GM13977 (cell line): ENCODE data around the gene ADAM11.

Experiments used
- DNase-seq: peaks from one replicate; pipeline ENCODE4 v3.0.0; 2012; ENCODE audit warnings: low spot score
- in situ Hi-C: fragments of 300-500 bp; cut with MboI; formaldehyde crosslinking; loops from one replicate; pipeline ENCODE4 v1.12.0; 2022; ENCODE audit warnings: low sequenced_read_pairs, low pct_unique_long_range_greater_than_20kb, mixed read lengths, inconsistent platforms; ENCODE audit not compliant: unreplicated experiment
- TF ChIP-seq, protein P1 (sequence below): IDR thresholded peaks from 2 replicates; pipeline ENCODE4 v1.5.1; 2012; ENCODE audit warnings: mild to moderate bottlenecking, control low read depth; ENCODE audit not compliant: insufficient read depth; ENCODE audit errors: extremely low read depth, missing control alignments

ADAM11 gene

GRCh38 chr17:44757045-44757917 is 1.5 kb upstream of the ADAM11 start:
- TF ChIP-seq, protein P1, sequence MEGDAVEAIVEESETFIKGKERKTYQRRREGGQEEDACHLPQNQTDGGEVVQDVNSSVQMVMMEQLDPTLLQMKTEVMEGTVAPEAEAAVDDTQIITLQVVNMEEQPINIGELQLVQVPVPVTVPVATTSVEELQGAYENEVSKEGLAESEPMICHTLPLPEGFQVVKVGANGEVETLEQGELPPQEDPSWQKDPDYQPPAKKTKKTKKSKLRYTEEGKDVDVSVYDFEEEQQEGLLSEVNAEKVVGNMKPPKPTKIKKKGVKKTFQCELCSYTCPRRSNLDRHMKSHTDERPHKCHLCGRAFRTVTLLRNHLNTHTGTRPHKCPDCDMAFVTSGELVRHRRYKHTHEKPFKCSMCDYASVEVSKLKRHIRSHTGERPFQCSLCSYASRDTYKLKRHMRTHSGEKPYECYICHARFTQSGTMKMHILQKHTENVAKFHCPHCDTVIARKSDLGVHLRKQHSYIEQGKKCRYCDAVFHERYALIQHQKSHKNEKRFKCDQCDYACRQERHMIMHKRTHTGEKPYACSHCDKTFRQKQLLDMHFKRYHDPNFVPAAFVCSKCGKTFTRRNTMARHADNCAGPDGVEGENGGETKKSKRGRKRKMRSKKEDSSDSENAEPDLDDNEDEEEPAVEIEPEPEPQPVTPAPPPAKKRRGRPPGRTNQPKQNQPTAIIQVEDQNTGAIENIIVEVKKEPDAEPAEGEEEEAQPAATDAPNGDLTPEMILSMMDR = no peak
- in situ Hi-C loops = no loop called here
- DNase-seq = no peak

GRCh38 chr17:44757918-44758413 is 822 bp upstream of the ADAM11 start:
- TF ChIP-seq, protein P1 = no peak
- no peak for DNase-seq
- in situ Hi-C loops = no loop called here

GRCh38 chr17:44759086-44759915 is 513 bp downstream of the ADAM11 start:
- TF ChIP-seq, protein P1 = no peak
- DNase-seq = peak; percentile 56
- in situ Hi-C loops = no loop called here

DNA sequence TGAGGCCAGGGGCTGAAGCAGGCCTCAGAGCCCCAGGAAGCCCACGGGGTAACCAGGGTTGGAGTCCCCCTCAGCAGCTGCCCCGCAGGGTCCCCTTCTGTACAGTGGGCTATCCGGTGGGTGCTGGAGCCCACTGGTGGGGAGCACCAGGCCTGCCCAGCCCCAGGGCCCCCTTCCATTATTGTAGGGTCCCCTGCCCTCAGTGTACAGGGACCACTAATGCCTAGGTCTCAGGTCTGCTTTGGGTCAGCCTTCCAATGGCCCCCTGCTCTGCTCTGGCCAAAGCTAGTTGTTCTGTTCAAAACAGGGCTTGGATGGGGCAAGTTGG is 1.1 kb downstream of the ADAM11 start:
- TF ChIP-seq, protein P1 = no peak
- DNase-seq = no peak
- in situ Hi-C loops = no loop called here

GRCh38 chr17:44760474-44761308 is 1.9 kb downstream of the ADAM11 start:
- TF ChIP-seq, protein P1 = no peak
- no peak for DNase-seq
- in situ Hi-C loops = no loop called here

- DNase-seq = no peak
- in situ Hi-C loops = no loop called here
- TF ChIP-seq, protein P1 = no peak
Observed at GRCh38 chr17:44761932-44762810, 3.4 kb downstream of the ADAM11 start.
